ENCODE measurements around the gene KLF12.

The KLF12 gene

GRCh38 chr13:74134221-74134776 lies at the start of gene KLF12:
Gene KLF12, minus strand, starts transcription at chr13:74134404.
- peak; percentile 88 for DNase-seq

- DNase-seq, result no peak
Observed at GRCh38 chr13:74182491-74182890, 48.3 kb upstream of the KLF12 start.

- DNase-seq, result no peak
Observed at GRCh38 chr13:74174810-74175209, 40.6 kb upstream of the KLF12 start.

- DNase-seq, result no peak
Observed at GRCh38 chr13:74173822-74174221, 39.6 kb upstream of the KLF12 start.

- no peak for DNase-seq
Observed at GRCh38 chr13:74171641-74172040, 37.4 kb upstream of the KLF12 start.

- DNase-seq, result no peak
Observed at GRCh38 chr13:74169676-74170075, 35.5 kb upstream of the KLF12 start.

GRCh38 chr13:74168263-74168675 lies 34.1 kb upstream of the KLF12 start:
- no peak for DNase-seq

GRCh38 chr13:74166261-74167004 lies 32.2 kb upstream of the KLF12 start:
- DNase-seq, result no peak

- DNase-seq, result no peak
Observed at GRCh38 chr13:74162782-74163181, 28.6 kb upstream of the KLF12 start.

- no peak for DNase-seq
Observed at GRCh38 chr13:74162135-74162534, 27.9 kb upstream of the KLF12 start.

- DNase-seq, result no peak
Observed at GRCh38 chr13:74158571-74159352, 24.6 kb upstream of the KLF12 start.

GRCh38 chr13:74158028-74158427 lies 23.8 kb upstream of the KLF12 start:
- DNase-seq, result no peak

- no peak for DNase-seq
Observed at GRCh38 chr13:74154981-74155380, 20.8 kb upstream of the KLF12 start.

GRCh38 chr13:74153316-74153715 lies 19.1 kb upstream of the KLF12 start:
- DNase-seq, result no peak

GRCh38 chr13:74151859-74152258 lies 17.7 kb upstream of the KLF12 start:
- DNase-seq, result no peak

- no peak for DNase-seq
Observed at GRCh38 chr13:74148352-74148751, 14.1 kb upstream of the KLF12 start.

- no peak for DNase-seq
Observed at GRCh38 chr13:74145249-74145975, 11.2 kb upstream of the KLF12 start.

GRCh38 chr13:74144269-74144668 lies 10.1 kb upstream of the KLF12 start:
- DNase-seq, result no peak

GRCh38 chr13:74142257-74142656 lies 8.1 kb upstream of the KLF12 start:
- DNase-seq, result no peak

GRCh38 chr13:74138241-74138640 lies 4.0 kb upstream of the KLF12 start:
- no peak for DNase-seq

GRCh38 chr13:74136084-74136658 lies 2.0 kb upstream of the KLF12 start:
- peak; percentile 27 for DNase-seq

GRCh38 chr13:74135326-74136083 lies 1.3 kb upstream of the KLF12 start:
- peak; percentile 58 for DNase-seq
